GM12878 (cell line): ENCODE measurements around the gene SPRYD3. TPM values are rescaled to one million over a fixed set of nuclear protein-coding genes. Genes with fewer than 3 reads are reported as not detected.

Source experiments
- BCLAF1 ChIP-seq: fragments of 450-650 bp; IDR thresholded peaks from 2 replicates; pipeline ENCODE4 v1.6.1; 2017; ENCODE audit warnings: antibody characterized with exemption, mild to moderate bottlenecking, moderate library complexity
- GABPA ChIP-seq: IDR thresholded peaks from 2 replicates; pipeline ENCODE4 v1.6.1; 2014; ENCODE audit warnings: antibody characterized with exemption, low read depth, mild to moderate bottlenecking, inconsistent platforms
- IRF3 ChIP-seq: fragments of 450-650 bp; IDR thresholded peaks from 2 replicates; pipeline ENCODE4 v1.6.1; 2014; ENCODE audit warnings: mild to moderate bottlenecking
- KLF5 ChIP-seq: fragments of 450-650 bp; IDR thresholded peaks from 2 replicates; pipeline ENCODE4 v1.6.1; 2014; ENCODE audit warnings: mild to moderate bottlenecking; ENCODE audit not compliant: partially characterized antibody
- MEF2B ChIP-seq: fragments of 450-650 bp; IDR thresholded peaks from 2 replicates; pipeline ENCODE4 v1.6.1; 2018; ENCODE audit warnings: mild to moderate bottlenecking, moderate library complexity; ENCODE audit not compliant: partially characterized antibody, poor library complexity, severe bottlenecking
- NBN ChIP-seq: fragments of 450-650 bp; IDR thresholded peaks from 2 replicates; pipeline ENCODE4 v1.6.1; 2016
- POLR2A ChIP-seq: IDR thresholded peaks from 2 replicates; pipeline ENCODE4 v1.6.1; 2011; ENCODE audit warnings: low read depth, mild to moderate bottlenecking, low read length
- RAD51 ChIP-seq: fragments of 450-650 bp; IDR thresholded peaks from 2 replicates; pipeline ENCODE4 v1.6.1; 2016; ENCODE audit warnings: moderate library complexity, mild to moderate bottlenecking, inconsistent platforms
- RB1 ChIP-seq: fragments of 450-650 bp; formaldehyde crosslinking; IDR thresholded peaks from 2 replicates; pipeline ENCODE4 v1.6.1; 2017; ENCODE audit warnings: mild to moderate bottlenecking, borderline replicate concordance
- RCOR1 ChIP-seq: conservative IDR thresholded peaks from 2 replicates; pipeline ENCODE4 v1.6.1; 2012; ENCODE audit warnings: low read depth, low read length, improper control_type of control experiment
- RFX5 ChIP-seq: IDR thresholded peaks from 2 replicates; pipeline ENCODE4 v1.6.1; 2011; ENCODE audit warnings: low read depth, low read length, improper control_type of control experiment
- STAT1 ChIP-seq: fragments of 450-650 bp; conservative IDR thresholded peaks from 2 replicates; pipeline ENCODE4 v1.6.1; 2014; ENCODE audit warnings: antibody characterized with exemption, mild to moderate bottlenecking
- YBX1 ChIP-seq: fragments of 450-650 bp; IDR thresholded peaks from 2 replicates; pipeline ENCODE4 v1.6.1; 2016; ENCODE audit warnings: antibody characterized with exemption
- polyA plus RNA-seq, 11 experiments: library from polyadenylated mRNA; depleted of rRNA in 4 of 11; unstranded in 6 of 11; stranded (reverse) in 5 of 11; fragments of >200 nt; fragmentation: Nextera tagmentation in 4 of 11; fragmentation: Illumina TruSeq in 1 of 11; extraction: Ambion mirVana in 4 of 11; extraction: Trizol in 1 of 11; gene quantifications; 1 replicate in 1 of 11; 2 replicates in 10 of 11; pipeline versions ENCODE4 v1.2.1 to v1.2.3, GENCODE V29; 2011 to 2016; ENCODE audit warnings: inconsistent platforms in 2 of 11, missing spikeins in 2 of 11, low read depth in 1 of 11
- total RNA-seq, 4 experiments: library from RNA; depleted of rRNA in 3 of 4; stranded (reverse); fragments of >200 nt in 3 of 4; fragmentation: Illumina TruSeq in 1 of 4; extraction: Trizol in 1 of 4; gene quantifications; 2 replicates each; pipeline versions ENCODE4 v1.2.1 to v1.2.3, GENCODE V29; 2013 to 2021
- TF ChIP-seq, protein P1 (sequence below): fragments of 450-650 bp; formaldehyde crosslinking; IDR thresholded peaks from 2 replicates; pipeline ENCODE4 v1.4.0; 2022; ENCODE audit warnings: mild to moderate bottlenecking, moderate library complexity
- TF ChIP-seq, protein P2 (sequence below): fragments of 450-650 bp; IDR thresholded peaks from 2 replicates; pipeline ENCODE4 v1.6.1; 2016; ENCODE audit warnings: mild to moderate bottlenecking, moderate library complexity, borderline replicate concordance
- TF ChIP-seq, protein P3 (sequence below), 3 experiments: IDR thresholded peaks in 2 of 3; conservative IDR thresholded peaks in 1 of 3; 2 replicates each; pipeline ENCODE4 v1.5.1; 2011; ENCODE audit warnings: low read depth in 3 of 3, low read length in 3 of 3, mild to moderate bottlenecking in 3 of 3, control low read depth in 2 of 3, moderate library complexity in 2 of 3, inconsistent platforms in 1 of 3, mixed read lengths in 1 of 3; ENCODE audit not compliant: control insufficient read depth in 2 of 3, insufficient read depth in 1 of 3; ENCODE audit errors: extremely low read depth in 1 of 3

SPRYD3 gene
- total and polyA plus RNA-seq, 10 of the 15 experiments (the other 5 are each of a cell fraction or from before 2014, with no cell fraction given): 2.3 to 26.4 (median 20.2) TPM

DNA sequence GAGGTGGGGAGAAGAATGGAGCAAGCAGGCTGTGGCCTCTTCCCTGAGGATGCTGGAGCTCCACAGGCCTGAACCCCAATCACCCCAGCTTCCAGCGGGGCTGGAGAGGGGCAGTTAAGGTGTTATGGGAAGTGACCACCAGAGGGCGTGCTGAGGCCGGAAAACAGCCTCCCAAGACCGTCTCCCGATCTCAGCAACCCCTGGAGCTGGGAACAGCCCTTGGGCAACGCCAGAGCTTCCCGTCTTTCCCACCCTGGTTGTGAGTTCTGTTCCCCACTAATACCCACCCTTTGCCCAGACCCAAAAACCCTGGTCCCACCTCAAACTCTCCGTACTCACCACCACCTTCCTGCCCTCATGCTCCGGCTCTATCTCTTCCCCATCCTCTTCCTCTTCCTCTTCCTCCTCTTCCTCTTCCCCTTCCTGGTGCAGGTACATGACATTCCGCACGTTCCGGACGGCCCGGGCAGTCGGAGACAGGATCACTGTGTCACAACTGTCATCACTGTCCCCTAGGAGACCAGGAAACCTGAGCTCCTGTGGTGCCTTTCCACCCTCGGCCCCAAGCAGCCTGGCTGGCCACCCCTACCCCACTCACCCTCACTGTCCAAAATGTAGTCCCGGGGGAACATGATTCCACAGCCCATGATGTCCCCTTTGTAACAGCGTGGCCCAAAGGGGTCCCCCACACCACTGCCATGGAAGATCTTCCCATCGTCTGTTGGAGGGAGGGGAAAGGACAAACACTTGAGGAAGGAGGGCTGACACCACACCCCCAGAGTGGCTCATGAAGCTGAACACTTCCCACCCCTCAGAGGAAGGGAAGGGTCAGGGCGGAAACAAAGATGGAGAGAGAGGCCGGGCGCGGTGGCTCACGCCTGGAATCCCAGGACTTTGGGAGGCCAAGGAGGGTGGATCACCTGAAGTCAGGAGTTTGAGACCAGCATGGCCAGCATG is 12.9 kb downstream of the SPRYD3 start (continued):
- TF ChIP-seq MEF2B (no peak), KLF5 (no peak), BCLAF1 (no peak), RCOR1 (no peak), RAD51 (no peak), YBX1 (no peak), RB1 (no peak), NBN (no peak), STAT1 (no peak), GABPA (no peak), IRF3 (no peak), RFX5 (no peak), POLR2A (no peak)
- TF ChIP-seq, protein P1, sequence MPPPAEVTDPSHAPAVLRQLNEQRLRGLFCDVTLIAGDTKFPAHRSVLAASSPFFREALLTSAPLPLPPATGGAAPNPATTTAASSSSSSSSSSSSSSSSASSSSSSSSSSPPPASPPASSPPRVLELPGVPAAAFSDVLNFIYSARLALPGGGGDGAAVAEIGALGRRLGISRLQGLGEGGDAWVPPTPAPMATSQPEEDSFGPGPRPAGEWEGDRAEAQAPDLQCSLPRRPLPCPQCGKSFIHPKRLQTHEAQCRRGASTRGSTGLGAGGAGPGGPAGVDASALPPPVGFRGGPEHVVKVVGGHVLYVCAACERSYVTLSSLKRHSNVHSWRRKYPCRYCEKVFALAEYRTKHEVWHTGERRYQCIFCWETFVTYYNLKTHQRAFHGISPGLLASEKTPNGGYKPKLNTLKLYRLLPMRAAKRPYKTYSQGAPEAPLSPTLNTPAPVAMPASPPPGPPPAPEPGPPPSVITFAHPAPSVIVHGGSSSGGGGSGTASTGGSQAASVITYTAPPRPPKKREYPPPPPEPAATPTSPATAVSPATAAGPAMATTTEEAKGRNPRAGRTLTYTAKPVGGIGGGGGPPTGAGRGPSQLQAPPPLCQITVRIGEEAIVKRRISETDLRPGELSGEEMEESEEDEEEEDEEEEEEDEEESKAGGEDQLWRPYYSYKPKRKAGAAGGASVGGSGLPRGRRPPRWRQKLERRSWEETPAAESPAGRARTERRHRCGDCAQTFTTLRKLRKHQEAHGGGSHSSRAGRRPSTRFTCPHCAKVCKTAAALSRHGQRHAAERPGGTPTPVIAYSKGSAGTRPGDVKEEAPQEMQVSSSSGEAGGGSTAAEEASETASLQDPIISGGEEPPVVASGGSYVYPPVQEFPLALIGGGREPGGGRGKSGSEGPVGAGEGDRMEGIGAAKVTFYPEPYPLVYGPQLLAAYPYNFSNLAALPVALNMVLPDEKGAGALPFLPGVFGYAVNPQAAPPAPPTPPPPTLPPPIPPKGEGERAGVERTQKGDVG (CRISPR knock-in tag): no peak
- TF ChIP-seq, protein P2, sequence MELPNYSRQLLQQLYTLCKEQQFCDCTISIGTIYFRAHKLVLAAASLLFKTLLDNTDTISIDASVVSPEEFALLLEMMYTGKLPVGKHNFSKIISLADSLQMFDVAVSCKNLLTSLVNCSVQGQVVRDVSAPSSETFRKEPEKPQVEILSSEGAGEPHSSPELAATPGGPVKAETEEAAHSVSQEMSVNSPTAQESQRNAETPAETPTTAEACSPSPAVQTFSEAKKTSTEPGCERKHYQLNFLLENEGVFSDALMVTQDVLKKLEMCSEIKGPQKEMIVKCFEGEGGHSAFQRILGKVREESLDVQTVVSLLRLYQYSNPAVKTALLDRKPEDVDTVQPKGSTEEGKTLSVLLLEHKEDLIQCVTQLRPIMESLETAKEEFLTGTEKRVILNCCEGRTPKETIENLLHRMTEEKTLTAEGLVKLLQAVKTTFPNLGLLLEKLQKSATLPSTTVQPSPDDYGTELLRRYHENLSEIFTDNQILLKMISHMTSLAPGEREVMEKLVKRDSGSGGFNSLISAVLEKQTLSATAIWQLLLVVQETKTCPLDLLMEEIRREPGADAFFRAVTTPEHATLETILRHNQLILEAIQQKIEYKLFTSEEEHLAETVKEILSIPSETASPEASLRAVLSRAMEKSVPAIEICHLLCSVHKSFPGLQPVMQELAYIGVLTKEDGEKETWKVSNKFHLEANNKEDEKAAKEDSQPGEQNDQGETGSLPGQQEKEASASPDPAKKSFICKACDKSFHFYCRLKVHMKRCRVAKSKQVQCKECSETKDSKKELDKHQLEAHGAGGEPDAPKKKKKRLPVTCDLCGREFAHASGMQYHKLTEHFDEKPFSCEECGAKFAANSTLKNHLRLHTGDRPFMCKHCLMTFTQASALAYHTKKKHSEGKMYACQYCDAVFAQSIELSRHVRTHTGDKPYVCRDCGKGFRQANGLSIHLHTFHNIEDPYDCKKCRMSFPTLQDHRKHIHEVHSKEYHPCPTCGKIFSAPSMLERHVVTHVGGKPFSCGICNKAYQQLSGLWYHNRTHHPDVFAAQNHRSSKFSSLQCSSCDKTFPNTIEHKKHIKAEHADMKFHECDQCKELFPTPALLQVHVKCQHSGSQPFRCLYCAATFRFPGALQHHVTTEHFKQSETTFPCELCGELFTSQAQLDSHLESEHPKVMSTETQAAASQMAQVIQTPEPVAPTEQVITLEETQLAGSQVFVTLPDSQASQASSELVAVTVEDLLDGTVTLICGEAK: no peak
- TF ChIP-seq, protein P3, sequence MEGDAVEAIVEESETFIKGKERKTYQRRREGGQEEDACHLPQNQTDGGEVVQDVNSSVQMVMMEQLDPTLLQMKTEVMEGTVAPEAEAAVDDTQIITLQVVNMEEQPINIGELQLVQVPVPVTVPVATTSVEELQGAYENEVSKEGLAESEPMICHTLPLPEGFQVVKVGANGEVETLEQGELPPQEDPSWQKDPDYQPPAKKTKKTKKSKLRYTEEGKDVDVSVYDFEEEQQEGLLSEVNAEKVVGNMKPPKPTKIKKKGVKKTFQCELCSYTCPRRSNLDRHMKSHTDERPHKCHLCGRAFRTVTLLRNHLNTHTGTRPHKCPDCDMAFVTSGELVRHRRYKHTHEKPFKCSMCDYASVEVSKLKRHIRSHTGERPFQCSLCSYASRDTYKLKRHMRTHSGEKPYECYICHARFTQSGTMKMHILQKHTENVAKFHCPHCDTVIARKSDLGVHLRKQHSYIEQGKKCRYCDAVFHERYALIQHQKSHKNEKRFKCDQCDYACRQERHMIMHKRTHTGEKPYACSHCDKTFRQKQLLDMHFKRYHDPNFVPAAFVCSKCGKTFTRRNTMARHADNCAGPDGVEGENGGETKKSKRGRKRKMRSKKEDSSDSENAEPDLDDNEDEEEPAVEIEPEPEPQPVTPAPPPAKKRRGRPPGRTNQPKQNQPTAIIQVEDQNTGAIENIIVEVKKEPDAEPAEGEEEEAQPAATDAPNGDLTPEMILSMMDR (IDR thresholded peaks at IDR 0.05 in 2 of 3, conservative IDR thresholded peaks at IDR 0.05 in 1 of 3; ENCODE audit: control insufficient read depth in 2 of 3, extremely low read depth in 1 of 3, insufficient read depth in 1 of 3, low read depth in 3 of 3, low read length in 3 of 3): peak; percentile 72 to 85 (median 85)
